ENCODE measurements around the gene ERBB2. TPM values are rescaled to one million over a fixed set of nuclear protein-coding genes. Genes with fewer than 3 reads are reported as not detected.

Gene ERBB2
- total and polyA plus RNA-seq, 2 of the 8 experiments (the other 6 are each of a cell fraction or from before 2014, with no cell fraction given): 183 to 394 TPM

GRCh38 chr17:39738983-39739884 lies 39.4 kb downstream of the ERBB2 start:
- Histone ChIP-seq H3K9me3 (ENCODE audit: insufficient read depth in 2 of 2, low read depth in 1 of 2, low read length in 1 of 2) (no peaks in the 10 kb centered on the region), H2AK5ac (ENCODE audit: low read depth, low read length) (0 out of 2 replicates have a peak overlapping the region, but pooled peaks have one; percentile 27), H3K4me1 (replicated peaks in 1 of 4; ENCODE audit: control insufficient read depth in 3 of 4, insufficient read depth in 4 of 4, low read length in 3 of 4) (peaks cover 5 to 31% (median 23%) of the 10 kb centered on the region in 4 experiments), H3K18ac (ENCODE audit: extremely low read depth, low read length) (peak overlapping the region; percentile 89), H4K20me1 (replicated peaks in 1 of 2; ENCODE audit: control insufficient read depth in 1 of 2, insufficient read depth in 2 of 2, low read length in 2 of 2) (no peaks in the 10 kb centered on the region), H2BK12ac (ENCODE audit: low read depth, low read length) (no peak overlapping the region), H2AFZ (ENCODE audit: low read length) (no peak overlapping the region), H3K9ac (replicated peaks in 1 of 4; ENCODE audit: extremely low read depth in 1 of 4, low read depth in 3 of 4, low read length in 3 of 4) (peak overlapping the region; percentile 58 to 83 (median 77); a peak in 6 of 7 replicates), H3K23ac (ENCODE audit: insufficient read length) (no peak overlapping the region), H3K4me3 (ENCODE audit: extremely low read depth in 1 of 4, insufficient read depth in 2 of 4, low read depth in 3 of 4, low read length in 4 of 4) (peak overlapping the region; percentile 54 to 86 (median 82)), H2BK15ac (ENCODE audit: low read length) (peak overlapping the region; percentile 18; the same call in 1 of the 2 replicates), H2BK5ac (ENCODE audit: low read depth, low read length) (peak overlapping the region; percentile 99), H3K4ac (replicated peaks; ENCODE audit: insufficient read length, low read depth, low read length) (no peak overlapping the region), H3K14ac (ENCODE audit: insufficient read length) (no peak overlapping the region), H4K8ac (ENCODE audit: extremely low read depth, insufficient read depth, low read length) (peak overlapping the region; percentile 76; the same call in 1 of the 2 replicates), H3K56ac (replicated peaks; ENCODE audit: insufficient read length, low read depth, low read length) (no peak overlapping the region), H4K91ac (replicated peaks; ENCODE audit: insufficient read length, low read length) (peak overlapping the region; percentile 8), H3K23me2 (ENCODE audit: low read depth, low read length) (peaks cover 23% of the 10 kb centered on the region), H3K27ac (ENCODE audit: low read depth, low read length) (peak overlapping the region; percentile 89), H2BK20ac (ENCODE audit: low read length) (no peak overlapping the region), H4K5ac (ENCODE audit: insufficient read length, low read depth, low read length) (peak overlapping the region; percentile 32), H3K4me2 (ENCODE audit: insufficient read depth in 1 of 2, low read depth in 2 of 2, low read length in 2 of 2) (peak overlapping the region; percentile 83 to 96), H3K79me2 (ENCODE audit: control insufficient read depth in 1 of 2, insufficient read depth in 2 of 2, low read length in 2 of 2) (peaks cover 0 to 16% of the 10 kb centered on the region in 2 experiments; a peak in 2 of 4 replicates), H3K79me1 (ENCODE audit: low read depth, low read length) (peaks cover 9% of the 10 kb centered on the region), H3K36me3 (ENCODE audit: control insufficient read depth in 2 of 4, insufficient read depth in 4 of 4, low read length in 3 of 4) (peaks cover 4 to 17% (median 12%) of the 10 kb centered on the region in 4 experiments; a peak in 5 of 8 replicates), H3K27me3 (replicated peaks in 1 of 4; ENCODE audit: control insufficient read depth in 3 of 4, extremely low read depth in 1 of 4, insufficient read depth in 3 of 4, low read length in 3 of 4) (no peaks in the 10 kb centered on the region), H2BK120ac (replicated peaks; ENCODE audit: low read depth, low read length) (no peak overlapping the region)
- FAIRE-seq (no peak), DNase-seq (ENCODE audit: low read depth in 1 of 2, low spot score in 2 of 2) (peak in 1 of 2 experiments; percentile 88)
- WGBS, 2 experiments (ENCODE audit: extremely low coverage in 1 of 2, insufficient coverage in 1 of 2, insufficient read length in 1 of 2, insufficient replicate concordance in 2 of 2, low coverage in 1 of 2, low lambda C conversion rate in 2 of 2, missing lambda C conversion rate in 1 of 2): 1% methylated on average over 23 of the region's 32 CpGs; no CpG with 5 or more reads in 1 of the 2 experiments
- CTCF ChIA-PET (ENCODE audit: partially characterized antibody): interaction anchor here (0.6 to 2.3 kb wide), 2 partner anchors 9 to 15 kb away, joined by 3 to 23 read pairs; partner anchors contain the start of gene MIEN1
- POLR2A ChIA-PET (ENCODE audit: partially characterized antibody): interaction anchor here (0.7 to 2.3 kb wide), 14 partner anchors 9 to 108 kb away, joined by 3 to 43 read pairs (median 4); partner anchors contain the start of genes MIEN1 and PGAP3
- no peak for TF ChIP-seq SP1 (IDR thresholded peaks at IDR 0.05; ENCODE audit: low read depth, low read length)
- no peak for TF ChIP-seq CHD2 (IDR thresholded peaks at IDR 0.05; ENCODE audit: low read length)
- TF ChIP-seq SP2 (IDR thresholded peaks at IDR 0.05; ENCODE audit: low read length): no peak
- TF ChIP-seq SAP30 (IDR thresholded peaks at IDR 0.05; ENCODE audit: insufficient read depth, insufficient replicate concordance, low read length): no peak
- no peak for TF ChIP-seq ASH2L (IDR thresholded peaks at IDR 0.05; ENCODE audit: low read length)
- TF ChIP-seq ZNF274 (IDR thresholded peaks at IDR 0.05; ENCODE audit: borderline replicate concordance, extremely low read depth, low read length): no peak
- TF ChIP-seq CTCF (IDR thresholded peaks at IDR 0.05; ENCODE audit: control extremely low read depth in 1 of 3, insufficient read depth in 1 of 3, low read depth in 1 of 3, low read length in 3 of 3): no peak
- no peak for TF ChIP-seq SIRT6 (IDR thresholded peaks at IDR 0.05; ENCODE audit: low read length)
